Activated naive CD8-positive, alpha-beta T cell treated with anti-CD3 and anti-CD28 coated beads, Interleukin-2, amount 50 U/mL, for 16 hours (primary cell): ENCODE data around the gene COL4A6.

ENCODE experiments used
- DNase-seq: peaks from one replicate; pipeline ENCODE4 v3.0.0-alpha.2; 2020; ENCODE audit warnings: low read depth, low spot score

The COL4A6 gene

GRCh38 chrX:108331126-108331909 is 106.9 kb downstream of the COL4A6 start:
- no peak for DNase-seq

GRCh38 chrX:108323751-108324150 is 114.5 kb downstream of the COL4A6 start:
- DNase-seq, result no peak

GRCh38 chrX:108322234-108322633 is 116.0 kb downstream of the COL4A6 start:
- DNase-seq, result no peak

GRCh38 chrX:108316456-108316855 is 121.8 kb downstream of the COL4A6 start:
- DNase-seq, result no peak

- no peak for DNase-seq
Observed at GRCh38 chrX:108313669-108314068, 124.6 kb downstream of the COL4A6 start.

- no peak for DNase-seq
Observed at GRCh38 chrX:108312957-108313356, 125.3 kb downstream of the COL4A6 start.

- no peak for DNase-seq
Observed at GRCh38 chrX:108312011-108312410, 126.2 kb downstream of the COL4A6 start.

GRCh38 chrX:108310506-108310905 is 127.7 kb downstream of the COL4A6 start:
- no peak for DNase-seq

GRCh38 chrX:108309144-108309543 is 129.1 kb downstream of the COL4A6 start:
- DNase-seq, result no peak

- no peak for DNase-seq
Observed at GRCh38 chrX:108307132-108308085, 130.8 kb downstream of the COL4A6 start.

GRCh38 chrX:108306086-108306485 is 132.1 kb downstream of the COL4A6 start:
- no peak for DNase-seq

- DNase-seq, result no peak
Observed at GRCh38 chrX:108304757-108305156, 133.5 kb downstream of the COL4A6 start.

- no peak for DNase-seq
Observed at GRCh38 chrX:108304210-108304609, 134.0 kb downstream of the COL4A6 start.

GRCh38 chrX:108303682-108304081 is 134.5 kb downstream of the COL4A6 start:
- no peak for DNase-seq

- no peak for DNase-seq
Observed at GRCh38 chrX:108299704-108300103, 138.5 kb downstream of the COL4A6 start.

- no peak for DNase-seq
Observed at GRCh38 chrX:108299101-108299591, 139.1 kb downstream of the COL4A6 start.

GRCh38 chrX:108298165-108298602 is 140.0 kb downstream of the COL4A6 start:
- no peak for DNase-seq

- DNase-seq, result no peak
Observed at GRCh38 chrX:108297290-108297689, 140.9 kb downstream of the COL4A6 start.

GRCh38 chrX:108292053-108292452 is 146.2 kb downstream of the COL4A6 start:
- DNase-seq, result no peak

- no peak for DNase-seq
Observed at GRCh38 chrX:108285918-108286317, 152.3 kb downstream of the COL4A6 start.

- no peak for DNase-seq
Observed at GRCh38 chrX:108285356-108285755, 152.9 kb downstream of the COL4A6 start.

- DNase-seq, result no peak
Observed at GRCh38 chrX:108275732-108276131, 162.5 kb downstream of the COL4A6 start.
